Activated T-cell treated with anti-CD3 and anti-CD28 coated beads, Interleukin-2, amount 50 U/mL, for 24 hours (primary cell): ENCODE measurements around the gene CETP.
"Not testable (repeated sequence)": the region's sequence is repeated elsewhere in the genome, so short reads cannot be mapped to it uniquely, and the experiment has no call there.

ENCODE experiments used
- DNase-seq: peaks from one replicate; pipeline ENCODE4 v3.0.0-alpha.2; 2020
- H3K27ac Mint-ChIP-seq: 2 replicates; pipeline ENCODE4 v1.8.0; 2020; ENCODE audit warnings: mild to moderate bottlenecking, mixed read lengths
- H3K27me3 Mint-ChIP-seq: 2 replicates; pipeline ENCODE4 v1.8.0; 2020; ENCODE audit warnings: mixed read lengths
- H3K36me3 Mint-ChIP-seq: 2 replicates; pipeline ENCODE4 v1.8.0; 2020; ENCODE audit warnings: low read depth, mixed read lengths
- H3K4me1 Mint-ChIP-seq: 2 replicates; pipeline ENCODE4 v1.8.0; 2020; ENCODE audit warnings: low read depth, mixed read lengths
- H3K4me3 Mint-ChIP-seq: 2 replicates; pipeline ENCODE4 v1.8.0; 2020; ENCODE audit warnings: mild to moderate bottlenecking, moderate library complexity, mixed read lengths
- H3K9me3 Mint-ChIP-seq: 2 replicates; pipeline ENCODE4 v1.8.0; 2020; ENCODE audit warnings: mixed read lengths

Gene CETP

GRCh38 chr16:56931271-56931891, 30.4 kb upstream of the CETP start:
- H3K4me3 Mint-ChIP-seq, result peak overlapping the region; percentile 96
- DNase-seq, result no peak
- H3K4me1 Mint-ChIP-seq, result peaks cover 33% of the 10 kb centered on the region
- H3K9me3 Mint-ChIP-seq, result no peaks in the 10 kb centered on the region
- H3K27me3 Mint-ChIP-seq, result no peaks in the 10 kb centered on the region
- peaks cover 44% of the 10 kb centered on the region for H3K36me3 Mint-ChIP-seq
- peak overlapping the region; percentile 98 for H3K27ac Mint-ChIP-seq

DNA sequence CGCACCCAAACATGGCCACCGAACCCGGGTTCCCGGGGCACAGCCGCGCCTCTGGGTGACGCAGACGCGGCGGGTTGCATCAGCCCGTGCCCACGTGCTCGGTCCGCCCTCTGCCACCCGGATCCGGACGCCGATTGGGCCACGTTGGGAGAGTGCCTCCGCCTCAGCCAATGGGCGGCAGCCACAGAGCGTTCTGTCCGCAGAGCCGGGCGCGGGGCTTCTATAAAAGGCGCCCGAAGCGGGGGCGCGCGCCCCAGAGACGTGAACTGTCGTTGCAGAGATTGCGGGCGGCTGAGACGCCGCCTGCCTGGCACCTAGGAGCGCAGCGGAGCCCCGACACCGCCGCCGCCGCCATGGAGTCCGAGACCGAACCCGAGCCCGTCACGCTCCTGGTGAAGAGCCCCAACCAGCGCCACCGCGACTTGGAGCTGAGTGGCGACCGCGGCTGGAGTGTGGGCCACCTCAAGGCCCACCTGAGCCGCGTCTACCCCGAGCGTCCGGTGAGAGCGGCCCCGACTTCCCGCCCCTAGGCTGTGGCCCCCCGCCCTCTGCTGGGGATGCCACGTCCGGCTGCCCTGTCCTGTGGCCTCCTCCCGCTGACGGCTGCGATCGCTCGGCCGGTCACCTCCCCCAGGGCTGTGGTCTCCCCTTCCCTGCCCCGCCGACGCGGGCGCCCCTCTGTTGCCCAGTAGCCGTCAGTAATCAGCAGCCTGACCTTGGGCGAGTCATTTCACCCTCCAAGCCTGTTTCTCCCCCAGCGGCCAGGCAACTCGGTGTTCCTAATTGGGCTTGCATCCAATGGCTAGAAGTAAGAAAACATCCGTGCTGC, 29.6 kb upstream of the CETP start, which contains the start of gene HERPUD1:
TSS of gene HERPUD1 (plus strand) at position 251 of the 829 bp plus-strand sequence. CDS start at position 354, 103 bp downstream.
- peaks cover 52% of the 10 kb centered on the region for H3K36me3 Mint-ChIP-seq
- no peaks in the 10 kb centered on the region for H3K27me3 Mint-ChIP-seq
- peaks cover 40% of the 10 kb centered on the region for H3K4me1 Mint-ChIP-seq
- peak within 1 kb of the TSS; percentile 96 for H3K4me3 Mint-ChIP-seq
- H3K9me3 Mint-ChIP-seq, result no peaks in the 10 kb centered on the region
- DNase-seq, result peak; percentile 99
- H3K27ac Mint-ChIP-seq, result peak within 1 kb of the TSS; percentile 98

DNA sequence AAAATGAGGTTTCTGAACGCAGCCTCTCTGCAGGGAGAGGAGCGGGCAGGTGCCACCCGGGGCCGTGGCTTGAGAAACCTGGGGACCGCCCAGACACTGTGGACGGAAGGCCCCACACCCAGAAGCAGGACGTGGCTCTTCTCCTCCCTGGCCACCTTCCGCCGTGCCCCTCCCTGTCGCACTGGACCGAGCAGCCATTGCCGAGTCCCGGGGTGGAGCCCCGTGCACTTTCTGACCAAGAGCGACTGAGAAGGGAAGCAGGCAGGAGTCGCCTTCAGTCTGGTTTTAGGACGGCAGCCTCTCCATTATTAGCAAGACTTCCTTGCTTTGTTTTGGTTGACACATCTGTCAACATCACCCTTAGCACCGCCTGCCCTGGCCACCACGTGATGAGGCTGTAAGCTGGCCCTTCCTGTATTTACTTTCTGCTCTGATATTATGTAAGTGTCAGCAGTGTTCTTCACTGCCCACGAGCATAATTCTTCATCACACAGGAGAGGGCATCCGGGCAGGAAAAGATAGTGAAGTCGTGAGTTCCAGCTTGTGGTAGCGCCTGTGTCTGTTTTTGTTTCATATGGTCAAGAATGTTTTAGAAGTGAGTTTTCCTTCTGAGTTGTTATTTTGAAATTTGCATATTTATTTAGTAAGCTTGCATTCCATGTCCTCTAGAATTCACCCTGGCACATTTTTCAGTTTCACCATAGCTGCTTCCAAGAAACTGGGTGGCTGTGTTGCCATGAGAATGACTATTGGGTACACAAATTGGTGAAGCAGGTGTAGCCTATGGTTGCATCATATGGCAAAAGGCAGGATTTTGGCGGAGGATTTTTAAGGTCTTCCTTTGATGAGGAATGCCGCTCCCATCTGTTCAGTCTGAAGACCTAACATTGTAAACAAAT, 28.8 kb upstream of the CETP start:
- no peaks in the 10 kb centered on the region for H3K9me3 Mint-ChIP-seq
- H3K27me3 Mint-ChIP-seq, result no peaks in the 10 kb centered on the region
- DNase-seq, result peak; percentile 69
- H3K4me1 Mint-ChIP-seq, result peaks cover 48% of the 10 kb centered on the region
- H3K36me3 Mint-ChIP-seq, result peaks cover 60% of the 10 kb centered on the region
- H3K4me3 Mint-ChIP-seq, result peak overlapping the region; percentile 96
- H3K27ac Mint-ChIP-seq, result peak overlapping the region; percentile 98

DNA sequence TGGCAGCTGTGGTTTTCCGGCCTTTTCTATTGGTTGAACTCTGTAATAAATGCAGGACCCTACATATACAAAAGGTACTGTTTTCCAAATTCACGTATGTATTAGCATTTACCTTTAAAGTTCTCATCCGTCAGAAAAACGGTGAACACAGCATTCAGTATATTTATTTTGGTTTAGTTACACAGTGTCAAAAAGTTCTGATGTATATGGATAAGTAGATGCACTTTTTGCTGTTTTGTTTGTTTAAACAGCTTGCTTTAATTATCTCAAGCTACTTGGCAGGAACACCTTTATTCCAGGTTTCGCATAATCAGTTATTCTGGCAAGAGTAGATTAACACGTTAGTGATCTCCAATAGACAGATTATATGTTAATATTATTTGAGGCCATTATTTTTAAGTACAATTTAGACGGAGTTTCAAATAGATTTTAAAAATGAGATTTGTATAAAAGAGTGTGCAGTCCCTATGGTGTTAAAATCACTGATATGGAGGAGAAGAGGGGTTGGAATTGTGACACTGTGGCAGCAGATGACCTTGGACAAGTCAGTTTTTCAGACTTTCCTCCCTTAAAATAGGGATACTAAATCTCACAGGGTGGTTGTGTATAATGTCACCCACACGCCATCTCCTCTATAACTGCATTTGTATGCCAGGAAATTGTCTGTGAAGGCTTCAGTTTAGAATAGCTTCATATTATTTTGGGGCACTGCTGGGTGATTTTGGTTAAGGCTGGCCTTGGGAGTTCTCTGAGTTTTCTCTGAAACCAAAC, 27.7 kb upstream of the CETP start:
- no peaks in the 10 kb centered on the region for H3K27me3 Mint-ChIP-seq
- no peaks in the 10 kb centered on the region for H3K9me3 Mint-ChIP-seq
- DNase-seq, result no peak
- peak overlapping the region; percentile 98 for H3K27ac Mint-ChIP-seq
- H3K4me1 Mint-ChIP-seq, result peaks cover 59% of the 10 kb centered on the region
- H3K4me3 Mint-ChIP-seq, result peak overlapping the region; percentile 96
- peaks cover 71% of the 10 kb centered on the region for H3K36me3 Mint-ChIP-seq

GRCh38 chr16:56934599-56935145, 27.1 kb upstream of the CETP start:
- Mint-ChIP-seq H3K4me3 (peak overlapping the region; percentile 96), H3K36me3 (peaks cover 77% of the 10 kb centered on the region), H3K27ac (peak overlapping the region; percentile 98), H3K4me1 (peaks cover 65% of the 10 kb centered on the region)
- not testable (repeated sequence) for H3K9me3 Mint-ChIP-seq, H3K27me3 Mint-ChIP-seq, DNase-seq

- Mint-ChIP-seq H3K4me3 (peak overlapping the region; percentile 96), H3K9me3 (no peaks in the 10 kb centered on the region), H3K36me3 (peaks cover 83% of the 10 kb centered on the region), H3K4me1 (peaks cover 71% of the 10 kb centered on the region), H3K27ac (peak overlapping the region; percentile 93), H3K27me3 (no peaks in the 10 kb centered on the region)
- DNase-seq, result no peak
These were observed 26.5 kb upstream of the CETP start for GRCh38 chr16:56935201-56935600.

DNA sequence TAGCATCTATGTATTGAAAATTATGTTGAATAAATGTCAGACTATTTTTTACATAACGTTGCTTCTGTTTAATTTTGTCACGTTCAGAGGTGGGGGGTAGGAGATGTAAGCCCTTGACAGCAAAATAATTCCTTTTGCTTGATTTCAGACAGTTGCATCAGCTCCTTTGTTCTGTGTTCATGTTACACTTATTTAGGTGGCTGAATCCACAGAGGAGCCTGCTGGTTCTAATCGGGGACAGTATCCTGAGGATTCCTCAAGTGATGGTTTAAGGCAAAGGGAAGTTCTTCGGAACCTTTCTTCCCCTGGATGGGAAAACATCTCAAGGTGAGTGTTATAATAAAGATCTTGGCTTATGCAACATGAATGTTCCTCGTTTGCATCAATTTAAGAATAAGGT, 25.3 kb upstream of the CETP start:
- Mint-ChIP-seq H3K36me3 (peaks cover 94% of the 10 kb centered on the region), H3K27me3 (no peaks in the 10 kb centered on the region), H3K9me3 (no peaks in the 10 kb centered on the region), H3K27ac (peak overlapping the region; percentile 93), H3K4me3 (peak overlapping the region; percentile 96), H3K4me1 (peaks cover 72% of the 10 kb centered on the region)
- DNase-seq, result no peak

DNA sequence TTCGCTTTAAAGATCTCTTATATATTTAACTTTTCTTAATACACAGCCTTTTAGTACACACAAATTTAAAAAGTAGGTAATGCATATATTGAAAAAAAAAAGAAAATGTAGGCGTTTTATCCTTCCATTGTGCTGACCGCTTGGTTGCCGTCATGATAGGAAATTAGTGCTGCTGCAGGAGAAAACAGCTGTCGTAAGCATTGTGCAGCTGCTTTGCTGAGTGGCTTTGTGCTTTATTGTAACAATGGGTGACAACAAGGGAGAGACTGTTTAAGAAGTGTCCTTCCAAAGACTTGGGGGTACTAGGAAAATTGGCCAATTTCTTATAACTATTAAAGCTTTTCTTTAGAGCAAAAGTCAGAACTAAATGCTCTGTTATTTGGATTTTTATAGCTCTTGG, 24.8 kb upstream of the CETP start:
- DNase-seq, result no peak
- H3K9me3 Mint-ChIP-seq, result no peaks in the 10 kb centered on the region
- peak overlapping the region; percentile 96 for H3K4me3 Mint-ChIP-seq
- H3K36me3 Mint-ChIP-seq, result peaks cover 98% of the 10 kb centered on the region
- H3K27me3 Mint-ChIP-seq, result no peaks in the 10 kb centered on the region
- peak overlapping the region; percentile 86 for H3K27ac Mint-ChIP-seq
- peaks cover 75% of the 10 kb centered on the region for H3K4me1 Mint-ChIP-seq

DNA sequence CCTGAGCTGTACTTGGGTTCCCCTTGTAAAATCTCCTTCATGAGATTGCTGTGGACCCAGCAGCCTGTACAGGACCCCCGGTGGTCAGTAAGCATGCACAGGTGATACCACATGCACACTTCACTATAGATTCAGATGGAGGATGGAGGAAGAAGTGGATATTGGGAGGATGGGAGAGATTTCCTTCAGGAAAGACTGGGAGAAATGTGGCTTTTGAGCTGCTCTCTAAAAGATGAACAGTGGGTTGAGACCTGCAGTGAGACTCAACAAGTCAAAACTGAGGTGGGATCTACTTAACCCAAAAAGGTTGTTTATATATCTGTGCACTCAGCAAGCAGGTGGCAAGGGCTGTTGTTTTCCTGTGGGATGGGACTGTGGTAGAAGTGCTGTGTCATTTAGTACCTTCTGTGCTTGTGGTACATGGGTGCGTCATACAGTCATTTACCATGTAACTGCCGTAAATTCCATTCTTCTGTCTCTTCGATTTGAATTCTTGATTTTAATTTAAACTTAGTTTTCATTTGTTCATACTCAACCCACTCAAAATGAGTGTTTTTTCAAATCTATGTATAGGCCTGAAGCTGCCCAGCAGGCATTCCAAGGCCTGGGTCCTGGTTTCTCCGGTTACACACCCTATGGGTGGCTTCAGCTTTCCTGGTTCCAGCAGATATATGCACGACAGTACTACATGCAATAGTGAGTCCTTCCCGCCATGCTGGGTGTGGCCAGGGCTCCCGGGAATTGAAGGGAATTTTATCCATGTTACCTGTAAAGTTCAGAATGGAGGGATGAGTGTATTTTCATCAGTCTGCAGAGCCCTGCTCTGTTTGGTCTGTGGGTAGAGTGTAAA, 22.9 kb upstream of the CETP start:
- no peak for DNase-seq
- Mint-ChIP-seq H3K27me3 (no peaks in the 10 kb centered on the region), H3K36me3 (peaks cover 98% of the 10 kb centered on the region)

GRCh38 chr16:56939801-56940200, 21.9 kb upstream of the CETP start:
- Mint-ChIP-seq H3K4me3 (peak overlapping the region; percentile 77), H3K9me3 (no peaks in the 10 kb centered on the region), H3K36me3 (peaks cover 98% of the 10 kb centered on the region), H3K27ac (peak overlapping the region; percentile 96), H3K27me3 (no peaks in the 10 kb centered on the region), H3K4me1 (peaks cover 95% of the 10 kb centered on the region)
- DNase-seq, result no peak

More for the DNA sequence above, 22.9 kb upstream of the CETP start:
- no peaks in the 10 kb centered on the region for H3K9me3 Mint-ChIP-seq
- H3K4me3 Mint-ChIP-seq, result peak overlapping the region; percentile 77
- H3K27ac Mint-ChIP-seq, result peak overlapping the region; percentile 96
- peaks cover 93% of the 10 kb centered on the region for H3K4me1 Mint-ChIP-seq

GRCh38 chr16:56941092-56941491, 20.7 kb upstream of the CETP start:
- Mint-ChIP-seq H3K27me3 (no peaks in the 10 kb centered on the region), H3K36me3 (peaks cover 97% of the 10 kb centered on the region), H3K4me3 (no peak overlapping the region), H3K9me3 (no peaks in the 10 kb centered on the region), H3K27ac (peak overlapping the region; percentile 96), H3K4me1 (peaks cover 93% of the 10 kb centered on the region)
- DNase-seq, result no peak

GRCh38 chr16:56941856-56942331, 19.9 kb upstream of the CETP start:
- H3K36me3 Mint-ChIP-seq, result peaks cover 97% of the 10 kb centered on the region
- peaks cover 91% of the 10 kb centered on the region for H3K4me1 Mint-ChIP-seq

More at GRCh38 chr16:56941856-56942331, 19.9 kb upstream of the CETP start:
- Mint-ChIP-seq H3K27ac (peak overlapping the region; percentile 96), H3K4me3 (no peak overlapping the region), H3K27me3 (no peaks in the 10 kb centered on the region), H3K9me3 (no peaks in the 10 kb centered on the region)
- DNase-seq, result no peak
